Omental fat pad (tissue), 4 donors: ENCODE measurements around the gene OOSP4B. TPM values are rescaled to one million over a fixed set of nuclear protein-coding genes. Genes with fewer than 3 reads are reported as not detected.

Source experiments
- ATAC-seq: fragments of 150-250 bp; one replicate; pipeline ENCODE4 v1.9.1; 2016; ENCODE audit warnings: mild to moderate bottlenecking, moderate library complexity; ENCODE audit not compliant: low FRiP score
- DNase-seq: peaks from one replicate; pipeline ENCODE4 v3.0.0-alpha.2; 2019; ENCODE audit warnings: low spot score
- total RNA-seq, 4 donors: library from RNA; depleted of rRNA; stranded (reverse); fragments of >200 nt; gene quantifications; one replicate each; pipeline ENCODE4 v1.1.0, GENCODE V29; 2016
- TF ChIP-seq, protein P1 (sequence below), 3 donors: fragments of 450-650 bp; IDR thresholded peaks; one replicate each; pipeline ENCODE4 v1.5.1; 2016 to 2017; ENCODE audit warnings: antibody characterized with exemption in 3 of 3, mild to moderate bottlenecking in 3 of 3, moderate library complexity in 2 of 3

OOSP4B gene
- total RNA-seq, 4 donors from 2014 or later = not detected

DNA sequence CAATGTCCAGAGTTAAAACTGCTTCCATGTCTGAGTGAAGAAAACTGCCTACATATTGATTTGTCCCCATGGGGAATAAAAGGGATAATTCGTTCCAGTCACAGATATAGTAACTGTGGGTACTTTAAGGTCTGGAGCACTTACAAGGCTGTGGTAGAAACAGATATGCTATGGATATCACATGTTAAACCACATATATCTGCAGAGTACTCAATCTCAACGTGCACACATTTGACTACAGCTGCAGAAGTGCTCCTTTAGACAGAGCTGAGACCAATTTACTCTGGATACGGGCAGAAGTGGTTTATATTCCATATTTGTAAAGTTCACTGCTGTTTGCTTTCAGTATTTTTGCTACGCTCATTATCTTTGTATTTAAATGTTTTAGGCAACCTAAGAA, 61.8 kb downstream of the OOSP4B start:
- ATAC-seq = no peak
- DNase-seq = no peak
- TF ChIP-seq, protein P1, sequence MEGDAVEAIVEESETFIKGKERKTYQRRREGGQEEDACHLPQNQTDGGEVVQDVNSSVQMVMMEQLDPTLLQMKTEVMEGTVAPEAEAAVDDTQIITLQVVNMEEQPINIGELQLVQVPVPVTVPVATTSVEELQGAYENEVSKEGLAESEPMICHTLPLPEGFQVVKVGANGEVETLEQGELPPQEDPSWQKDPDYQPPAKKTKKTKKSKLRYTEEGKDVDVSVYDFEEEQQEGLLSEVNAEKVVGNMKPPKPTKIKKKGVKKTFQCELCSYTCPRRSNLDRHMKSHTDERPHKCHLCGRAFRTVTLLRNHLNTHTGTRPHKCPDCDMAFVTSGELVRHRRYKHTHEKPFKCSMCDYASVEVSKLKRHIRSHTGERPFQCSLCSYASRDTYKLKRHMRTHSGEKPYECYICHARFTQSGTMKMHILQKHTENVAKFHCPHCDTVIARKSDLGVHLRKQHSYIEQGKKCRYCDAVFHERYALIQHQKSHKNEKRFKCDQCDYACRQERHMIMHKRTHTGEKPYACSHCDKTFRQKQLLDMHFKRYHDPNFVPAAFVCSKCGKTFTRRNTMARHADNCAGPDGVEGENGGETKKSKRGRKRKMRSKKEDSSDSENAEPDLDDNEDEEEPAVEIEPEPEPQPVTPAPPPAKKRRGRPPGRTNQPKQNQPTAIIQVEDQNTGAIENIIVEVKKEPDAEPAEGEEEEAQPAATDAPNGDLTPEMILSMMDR (IDR thresholded peaks at IDR 0.05) = no peak

DNA sequence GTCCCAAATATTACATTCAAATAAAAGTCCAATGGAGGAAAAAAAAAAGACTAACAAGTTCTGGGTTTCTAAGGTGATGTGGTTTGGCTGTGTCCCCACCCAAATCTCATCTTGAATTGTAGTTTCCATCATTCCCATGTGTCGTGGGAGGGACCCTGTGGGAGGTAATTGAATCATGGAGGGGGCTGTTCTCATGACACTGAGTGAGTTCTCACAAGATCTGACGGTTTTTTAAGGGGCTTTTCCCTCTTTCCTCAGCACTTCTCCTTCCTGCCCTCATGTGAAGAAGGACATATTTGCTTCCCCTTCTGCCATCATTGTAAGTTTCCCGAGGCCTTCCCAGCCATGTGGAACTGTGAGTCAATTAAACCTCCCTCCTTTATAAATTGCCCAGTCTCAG, 63.6 kb downstream of the OOSP4B start:
- no peak for ATAC-seq
- TF ChIP-seq, protein P1 (IDR thresholded peaks at IDR 0.05) = no peak
- no peak for DNase-seq

Other genes with a start within 250 kb of the OOSP4B start
- gene MRPL16, start 206.4 kb upstream of the OOSP4B start, total RNA-seq = 10 to 100 TPM; 28.1 to 50.9 (median 38.3) TPM
- gene CBLIF, start 171.7 kb upstream of the OOSP4B start, total RNA-seq = not detected
- not detected for gene TCN1, start 150.7 kb upstream of the OOSP4B start, total RNA-seq
- gene OOSP3, start 138.4 kb upstream of the OOSP4B start, total RNA-seq = not detected
- gene OOSP1, start 78.7 kb upstream of the OOSP4B start, total RNA-seq = not detected
- gene OOSP4A, start 53.1 kb upstream of the OOSP4B start, total RNA-seq = not detected
- not detected for gene OOSP2, start 23.2 kb downstream of the OOSP4B start, total RNA-seq
- gene MS4A3, start 39.5 kb downstream of the OOSP4B start, total RNA-seq = not detected
- gene MS4A2, start 71.5 kb downstream of the OOSP4B start, total RNA-seq = 1 to 10 TPM in 3 of 4 donors, under 1 TPM in 1; 0.31 to 2.5 (median 1.3) TPM
- 100 to 1,000 TPM; 167 to 239 (median 219) TPM for gene MS4A6A, start 165.9 kb downstream of the OOSP4B start, total RNA-seq
- 1 to 10 TPM; 2.2 to 7.1 (median 4.4) TPM for gene MS4A4E, start 226.0 kb downstream of the OOSP4B start, total RNA-seq